Brain microvascular endothelial cell (primary cell): ENCODE data around the gene HS6ST3.

Source experiments
- DNase-seq: peaks from one replicate; pipeline ENCODE4 v3.0.0-alpha.2; 2020
- H3K27ac ChIP-seq: fragments of 250-450 bp; sonication (Bioruptor Pico); 2 replicates; pipeline ENCODE4 v1.5.1; 2020; ENCODE audit warnings: mild to moderate bottlenecking, moderate library complexity
- H3K27me3 ChIP-seq: fragments of 250-450 bp; sonication (Bioruptor Pico); replicated peaks from 2 replicates; pipeline ENCODE4 v1.5.1; 2020; ENCODE audit warnings: mild to moderate bottlenecking
- H3K36me3 ChIP-seq: fragments of 250-450 bp; sonication (Bioruptor Pico); replicated peaks from 2 replicates; pipeline ENCODE4 v1.5.1; 2020; ENCODE audit warnings: mild to moderate bottlenecking
- H3K4me3 ChIP-seq: 2 replicates; pipeline ENCODE4 v1.5.1; 2011; ENCODE audit warnings: low read depth, mild to moderate bottlenecking, control low read depth, low read length, moderate library complexity
- in situ Hi-C: cut with HindIII; loops from 2 replicates; pipeline ENCODE4 v1.10.0; 2017; ENCODE audit warnings: low sequenced_read_pairs, low pct_ligation_motif_present
- TF ChIP-seq, protein P1 (sequence below): IDR thresholded peaks from 2 replicates; pipeline ENCODE4 v1.5.1; 2011; ENCODE audit warnings: low read depth, mild to moderate bottlenecking, moderate library complexity, low read length, control low read depth, inconsistent platforms; ENCODE audit errors: missing control alignments

Gene HS6ST3

DNA sequence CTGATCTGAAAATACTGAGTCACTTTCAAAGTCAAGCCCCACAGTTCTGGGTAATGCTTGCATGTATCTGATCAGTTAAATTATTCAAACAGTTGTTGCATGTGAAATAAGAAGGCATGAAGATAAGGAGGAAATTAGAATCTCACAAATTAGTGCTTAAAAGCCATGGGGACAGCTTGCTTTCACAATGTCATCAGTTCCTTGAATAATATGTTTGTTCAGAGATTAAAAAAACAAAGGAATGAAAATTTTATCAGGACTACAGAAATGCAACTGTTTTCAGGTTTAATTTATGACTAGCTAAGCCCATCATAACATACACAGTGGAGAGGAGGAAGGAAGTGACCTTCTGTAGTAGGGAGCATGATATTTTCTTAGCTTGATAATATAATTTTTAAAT, 754.3 kb downstream of the HS6ST3 start:
- in situ Hi-C loops = no loop called here
- DNase-seq = no peak
- Histone ChIP-seq H3K36me3 (no peaks in the 10 kb centered on the region), H3K27ac (no peak overlapping the region), H3K27me3 (no peaks in the 10 kb centered on the region), H3K4me3 (no peak overlapping the region)
- TF ChIP-seq, protein P1, sequence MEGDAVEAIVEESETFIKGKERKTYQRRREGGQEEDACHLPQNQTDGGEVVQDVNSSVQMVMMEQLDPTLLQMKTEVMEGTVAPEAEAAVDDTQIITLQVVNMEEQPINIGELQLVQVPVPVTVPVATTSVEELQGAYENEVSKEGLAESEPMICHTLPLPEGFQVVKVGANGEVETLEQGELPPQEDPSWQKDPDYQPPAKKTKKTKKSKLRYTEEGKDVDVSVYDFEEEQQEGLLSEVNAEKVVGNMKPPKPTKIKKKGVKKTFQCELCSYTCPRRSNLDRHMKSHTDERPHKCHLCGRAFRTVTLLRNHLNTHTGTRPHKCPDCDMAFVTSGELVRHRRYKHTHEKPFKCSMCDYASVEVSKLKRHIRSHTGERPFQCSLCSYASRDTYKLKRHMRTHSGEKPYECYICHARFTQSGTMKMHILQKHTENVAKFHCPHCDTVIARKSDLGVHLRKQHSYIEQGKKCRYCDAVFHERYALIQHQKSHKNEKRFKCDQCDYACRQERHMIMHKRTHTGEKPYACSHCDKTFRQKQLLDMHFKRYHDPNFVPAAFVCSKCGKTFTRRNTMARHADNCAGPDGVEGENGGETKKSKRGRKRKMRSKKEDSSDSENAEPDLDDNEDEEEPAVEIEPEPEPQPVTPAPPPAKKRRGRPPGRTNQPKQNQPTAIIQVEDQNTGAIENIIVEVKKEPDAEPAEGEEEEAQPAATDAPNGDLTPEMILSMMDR = no peak

DNA sequence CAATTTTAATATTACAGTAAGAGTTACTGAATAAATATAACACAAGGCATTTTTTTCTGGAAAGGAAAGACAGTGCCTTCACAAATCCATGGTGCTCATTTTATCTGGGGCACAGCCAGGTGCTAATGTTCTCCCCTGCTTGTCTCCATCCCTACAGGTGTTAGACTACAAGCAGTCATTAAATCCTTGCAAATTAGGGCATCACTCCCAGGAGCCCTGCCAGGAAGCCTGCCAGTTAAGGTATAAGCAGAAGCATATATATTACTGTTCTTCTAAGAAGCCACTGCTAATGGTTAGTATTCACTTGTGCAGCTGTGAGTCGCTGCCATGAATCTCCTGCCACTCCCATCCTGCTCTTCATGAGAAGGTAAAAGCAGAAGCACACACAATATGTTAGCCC, 754.7 kb downstream of the HS6ST3 start:
- H3K27me3 ChIP-seq = no peaks in the 10 kb centered on the region
- H3K36me3 ChIP-seq = no peaks in the 10 kb centered on the region
- H3K27ac ChIP-seq = no peak overlapping the region
- TF ChIP-seq, protein P1 = no peak
- no peak overlapping the region for H3K4me3 ChIP-seq
- no peak for DNase-seq
- in situ Hi-C loops = no loop called here

DNA sequence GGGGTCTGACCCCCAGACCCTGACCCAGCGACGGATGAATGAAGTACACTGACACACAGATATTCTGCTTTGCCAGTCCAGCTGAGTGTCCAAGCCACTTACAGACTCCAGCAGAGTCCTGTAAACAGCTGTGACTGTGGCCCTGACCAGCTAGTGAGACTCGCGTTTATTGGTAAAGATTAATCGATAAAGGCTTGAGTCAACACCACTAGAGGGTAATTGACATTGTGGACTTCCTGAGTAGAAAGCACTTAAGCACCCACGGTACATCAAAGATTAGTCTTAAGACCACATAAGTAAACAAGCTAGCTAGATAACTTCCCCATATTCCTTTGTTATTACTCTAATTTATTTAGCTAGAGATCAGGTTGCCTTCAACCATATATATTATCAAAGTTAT, 758.4 kb downstream of the HS6ST3 start:
- H3K4me3 ChIP-seq = no peak overlapping the region
- H3K27ac ChIP-seq = no peak overlapping the region
- TF ChIP-seq, protein P1 = no peak
- DNase-seq = no peak
- no peaks in the 10 kb centered on the region for H3K36me3 ChIP-seq
- H3K27me3 ChIP-seq = no peaks in the 10 kb centered on the region
- in situ Hi-C loops = no loop called here

DNA sequence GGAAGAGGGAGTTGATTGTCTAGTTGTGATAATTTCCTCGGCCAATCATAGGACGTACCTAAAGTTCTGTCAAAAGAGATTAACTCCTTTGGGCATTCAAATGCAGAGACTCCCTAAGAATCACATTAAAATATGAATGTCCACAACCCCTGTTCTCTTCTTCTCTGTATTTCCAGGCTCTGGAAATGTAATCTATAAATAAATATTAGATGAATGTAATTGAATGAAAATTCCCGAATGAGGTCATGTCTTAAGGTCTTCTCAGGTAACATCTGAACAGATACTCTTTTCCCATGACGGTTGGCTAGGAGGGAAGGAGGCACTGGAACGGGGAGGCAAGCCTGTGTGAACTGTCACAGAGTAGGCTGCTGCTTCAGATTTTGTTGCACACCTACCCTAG, 759.2 kb downstream of the HS6ST3 start:
- TF ChIP-seq, protein P1 = no peak
- in situ Hi-C loops = no loop called here
- Histone ChIP-seq H3K27ac (no peak overlapping the region), H3K27me3 (no peaks in the 10 kb centered on the region), H3K4me3 (no peak overlapping the region), H3K36me3 (no peaks in the 10 kb centered on the region)
- no peak for DNase-seq

DNA sequence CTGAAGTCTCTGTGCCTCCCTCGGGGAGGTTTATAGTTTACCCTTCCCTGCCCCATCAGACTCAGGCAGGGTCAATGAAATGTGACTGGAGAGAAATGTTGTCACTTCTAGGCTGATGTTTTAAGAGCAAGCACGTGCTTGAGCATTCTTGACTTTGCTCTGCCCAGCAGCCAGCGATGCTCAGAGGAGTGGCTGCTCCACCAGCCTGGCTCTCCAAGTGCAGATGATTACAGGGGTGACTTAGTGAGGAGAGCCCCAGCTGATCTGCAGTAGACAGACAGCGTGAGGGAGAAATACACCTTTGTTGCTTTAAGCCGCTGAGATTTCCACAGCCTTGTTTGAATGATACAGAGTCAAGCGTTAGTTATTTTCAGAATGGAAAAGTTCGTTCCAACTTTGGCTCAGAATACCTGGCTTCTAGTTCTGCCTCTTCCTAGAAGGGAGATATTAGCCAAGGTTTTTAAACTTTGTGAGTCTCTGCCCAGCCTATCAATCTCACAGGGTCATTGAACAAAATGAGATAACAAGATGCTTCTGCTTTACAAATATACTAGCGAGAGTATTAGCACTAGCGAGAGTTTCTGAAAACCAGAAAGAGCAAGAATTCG, 760.7 kb downstream of the HS6ST3 start:
- no peaks in the 10 kb centered on the region for H3K27me3 ChIP-seq
- no peak for DNase-seq
- no peak overlapping the region for H3K4me3 ChIP-seq
- in situ Hi-C loops = no loop called here
- TF ChIP-seq, protein P1 = no peak
- H3K27ac ChIP-seq = no peak overlapping the region
- no peaks in the 10 kb centered on the region for H3K36me3 ChIP-seq

DNA sequence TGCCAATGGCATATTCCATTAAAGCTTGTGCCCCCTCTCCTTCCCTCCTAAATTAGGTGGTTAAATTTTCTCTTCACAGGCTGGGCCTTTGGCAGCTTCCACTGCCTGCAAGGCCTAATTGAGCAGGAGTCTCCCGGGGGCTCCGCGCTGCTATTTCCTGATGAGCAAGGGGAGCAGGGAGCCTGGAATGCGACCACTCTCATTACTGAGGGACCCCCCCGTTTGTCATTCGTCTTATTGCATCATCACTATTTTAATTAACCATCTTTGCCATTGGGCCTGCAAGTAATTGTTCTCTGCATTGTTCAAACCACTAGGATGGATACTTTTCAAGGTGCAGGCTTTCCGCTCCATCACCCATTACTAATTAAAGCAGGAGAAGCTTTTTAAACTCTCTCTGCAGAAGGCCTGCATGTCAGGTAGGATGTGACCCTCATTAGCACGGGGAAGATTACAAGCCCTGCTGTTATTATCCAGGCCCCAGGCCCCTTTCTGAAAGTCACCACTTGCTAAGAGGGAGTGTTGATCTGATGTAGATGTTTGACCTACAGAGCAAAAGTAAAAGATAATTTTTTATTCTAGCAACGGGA, 762.0 kb downstream of the HS6ST3 start:
- Histone ChIP-seq H3K4me3 (no peak overlapping the region), H3K27ac (no peak overlapping the region), H3K36me3 (no peaks in the 10 kb centered on the region), H3K27me3 (no peaks in the 10 kb centered on the region)
- in situ Hi-C loops = no loop called here
- TF ChIP-seq, protein P1 = no peak
- DNase-seq = no peak
